Breast epithelium (tissue), 4 donors: Measurements from ENCODE around the gene HABP2. TPM values are rescaled to one million over a fixed set of nuclear protein-coding genes. Genes with fewer than 3 reads are reported as not detected.

Experiments used
- DNase-seq, 2 donors: peaks; one replicate each; pipeline ENCODE4 v3.0.0-alpha.2; 2019; ENCODE audit warnings: low spot score in 2 of 2
- H3K27ac ChIP-seq, 2 donors: fragments of 200-600 bp; sonication (generic) in 1 of 2; one replicate each; pipeline ENCODE4 v1.5.1; 2016 to 2019; ENCODE audit warnings: mild to moderate bottlenecking in 1 of 2
- H3K27me3 ChIP-seq, 2 donors: fragments of 200-600 bp; sonication (generic) in 1 of 2; one replicate each; pipeline versions ENCODE4 v1.5.1 to v1.6.0; 2017 to 2019; ENCODE audit warnings: control low read depth in 1 of 2, mild to moderate bottlenecking in 1 of 2
- H3K36me3 ChIP-seq: fragments of 200-600 bp; one replicate; pipeline ENCODE4 v1.5.1; 2019
- H3K4me1 ChIP-seq, 2 donors: fragments of 200-600 bp; sonication (generic); one replicate each; pipeline ENCODE4 v1.5.1; 2016 to 2019; ENCODE audit warnings: control low read depth in 1 of 2
- H3K4me3 ChIP-seq, 3 donors: fragments of 200-600 bp; sonication (generic); 1 replicate in 2 of 3; 2 replicates in 1 of 3; pipeline ENCODE4 v1.5.1; 2016 to 2019; ENCODE audit warnings: mild to moderate bottlenecking in 3 of 3, moderate library complexity in 2 of 3
- H3K9me3 ChIP-seq, 2 donors: fragments of 200-600 bp; sonication (generic) in 1 of 2; one replicate each; pipeline ENCODE4 v1.5.1; 2016 to 2019; ENCODE audit warnings: control low read depth in 1 of 2
- POLR2A ChIP-seq: fragments of 450-650 bp; IDR thresholded peaks from one replicate; pipeline ENCODE4 v1.6.1; 2016; ENCODE audit warnings: antibody characterized with exemption, mild to moderate bottlenecking, moderate library complexity
- POLR2AphosphoS5 ChIP-seq, 3 donors: sonication (generic); formaldehyde crosslinking; IDR thresholded peaks; one replicate each; pipeline ENCODE4 v1.6.1; 2017; ENCODE audit warnings: antibody characterized with exemption in 3 of 3
- intact Hi-C: fragments of 100-400 bp; cut with DNase I; formaldehyde crosslinking; loops from one replicate; pipeline ENCODE4 v1.15.1; 2023; ENCODE audit warnings: low total_unique reads
- total RNA-seq, 3 donors: library from RNA; depleted of rRNA; stranded (reverse); fragments of >200 nt; gene quantifications; one replicate each; pipeline ENCODE4 v1.1.0, GENCODE V29; 2016
- TF ChIP-seq, protein P1 (sequence below), 3 donors: fragments of 450-650 bp; IDR thresholded peaks; one replicate each; pipeline ENCODE4 v1.5.1; 2016 to 2017; ENCODE audit warnings: antibody characterized with exemption in 3 of 3, mild to moderate bottlenecking in 3 of 3, moderate library complexity in 3 of 3

HABP2 gene
- total RNA-seq, 3 donors from 2014 or later = 0.29 to 0.66 TPM; not detected in 1

DNA sequence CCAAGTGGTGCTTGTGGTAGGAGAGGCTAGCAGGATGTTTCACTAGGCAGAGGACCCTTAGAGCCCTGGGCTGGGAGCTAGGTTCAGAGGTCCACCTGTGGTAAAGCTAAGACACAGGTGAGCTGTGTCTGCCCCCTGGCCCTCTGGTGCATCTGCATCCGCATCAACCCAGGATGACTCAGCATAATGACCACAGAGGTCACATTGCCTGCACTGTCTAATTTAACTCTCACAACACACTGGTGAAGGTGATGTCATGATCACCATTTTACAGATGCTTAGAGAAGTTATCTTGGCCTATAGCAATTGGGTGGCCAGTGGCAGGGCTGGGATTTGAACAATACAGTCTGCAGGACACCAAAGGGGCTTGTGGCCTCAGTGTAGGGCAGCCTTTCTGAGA is 33.1 kb downstream of the HABP2 start:
- no peak for DNase-seq
- H3K9me3 ChIP-seq = no peaks in the 10 kb centered on the region
- intact Hi-C loops = no loop called here
- H3K4me1 ChIP-seq = no peaks in the 10 kb centered on the region
- no peaks in the 10 kb centered on the region for H3K27me3 ChIP-seq
- H3K27ac ChIP-seq = no peak overlapping the region
- TF ChIP-seq, protein P1, sequence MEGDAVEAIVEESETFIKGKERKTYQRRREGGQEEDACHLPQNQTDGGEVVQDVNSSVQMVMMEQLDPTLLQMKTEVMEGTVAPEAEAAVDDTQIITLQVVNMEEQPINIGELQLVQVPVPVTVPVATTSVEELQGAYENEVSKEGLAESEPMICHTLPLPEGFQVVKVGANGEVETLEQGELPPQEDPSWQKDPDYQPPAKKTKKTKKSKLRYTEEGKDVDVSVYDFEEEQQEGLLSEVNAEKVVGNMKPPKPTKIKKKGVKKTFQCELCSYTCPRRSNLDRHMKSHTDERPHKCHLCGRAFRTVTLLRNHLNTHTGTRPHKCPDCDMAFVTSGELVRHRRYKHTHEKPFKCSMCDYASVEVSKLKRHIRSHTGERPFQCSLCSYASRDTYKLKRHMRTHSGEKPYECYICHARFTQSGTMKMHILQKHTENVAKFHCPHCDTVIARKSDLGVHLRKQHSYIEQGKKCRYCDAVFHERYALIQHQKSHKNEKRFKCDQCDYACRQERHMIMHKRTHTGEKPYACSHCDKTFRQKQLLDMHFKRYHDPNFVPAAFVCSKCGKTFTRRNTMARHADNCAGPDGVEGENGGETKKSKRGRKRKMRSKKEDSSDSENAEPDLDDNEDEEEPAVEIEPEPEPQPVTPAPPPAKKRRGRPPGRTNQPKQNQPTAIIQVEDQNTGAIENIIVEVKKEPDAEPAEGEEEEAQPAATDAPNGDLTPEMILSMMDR (IDR thresholded peaks at IDR 0.05) = no peak
- TF ChIP-seq POLR2A (no peak), POLR2AphosphoS5 (IDR thresholded peaks at IDR 0.05) (no peak)
- no peak overlapping the region for H3K4me3 ChIP-seq
- H3K36me3 ChIP-seq = no peaks in the 10 kb centered on the region

DNA sequence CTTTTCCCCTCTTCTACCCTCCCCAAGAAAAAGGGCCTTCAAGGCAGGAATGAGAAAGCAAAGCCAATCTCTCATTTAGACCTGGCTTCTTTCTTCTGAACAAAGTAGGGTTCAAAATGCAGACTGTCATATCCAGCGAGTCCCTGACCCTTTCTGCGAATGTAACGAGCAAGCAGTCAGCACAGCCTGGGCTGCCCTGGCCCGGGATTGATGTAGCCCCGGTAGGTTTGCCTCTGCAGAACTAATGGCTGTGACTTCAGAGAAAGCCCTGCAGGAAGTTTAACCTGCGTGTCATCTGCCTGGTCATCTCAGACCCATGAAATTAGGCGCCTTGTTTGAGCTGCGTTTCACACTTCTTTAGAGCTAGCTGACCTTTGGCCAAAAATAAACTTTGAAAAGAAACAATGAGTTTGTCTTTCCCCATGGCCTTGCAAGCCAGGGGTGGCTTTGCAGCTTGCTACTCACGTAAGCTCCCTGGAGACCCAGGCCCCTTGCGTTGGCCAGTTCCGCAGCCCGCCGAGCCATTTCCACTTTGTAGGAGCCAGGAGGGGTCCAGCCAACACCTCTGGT is 36.4 kb downstream of the HABP2 start:
- H3K36me3 ChIP-seq = no peaks in the 10 kb centered on the region
- no peak overlapping the region for H3K4me3 ChIP-seq
- no peak overlapping the region for H3K27ac ChIP-seq
- H3K9me3 ChIP-seq = no peaks in the 10 kb centered on the region
- intact Hi-C loops = no loop called here
- no peak for DNase-seq
- no peaks in the 10 kb centered on the region for H3K27me3 ChIP-seq
- TF ChIP-seq POLR2A = no peak
- TF ChIP-seq POLR2AphosphoS5 (IDR thresholded peaks at IDR 0.05) = no peak
- TF ChIP-seq, protein P1 (IDR thresholded peaks at IDR 0.05) = no peak
- no peaks in the 10 kb centered on the region for H3K4me1 ChIP-seq

DNA sequence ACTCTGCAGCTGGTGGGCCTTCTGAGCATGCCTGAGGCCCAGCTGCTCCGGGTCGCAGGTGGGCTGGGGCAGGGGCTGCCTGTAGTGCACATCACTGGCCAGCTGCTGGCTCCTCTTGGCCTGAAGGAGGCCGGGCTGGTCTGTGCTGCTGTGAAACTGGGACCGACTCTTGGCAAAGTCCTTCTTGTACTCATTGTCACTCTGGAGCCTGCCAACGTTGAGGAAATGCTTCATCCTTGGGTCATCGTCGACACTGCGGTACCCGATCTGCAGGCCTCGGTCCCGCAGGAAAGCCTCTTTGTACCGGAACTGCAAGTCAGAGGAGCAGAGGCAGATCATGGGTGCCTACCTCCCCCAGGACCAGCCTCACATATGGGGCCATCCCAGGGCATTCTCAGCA is 37.7 kb downstream of the HABP2 start:
- intact Hi-C loops = no loop called here
- DNase-seq = no peak
- Histone ChIP-seq H3K4me3 (no peak overlapping the region), H3K36me3 (no peaks in the 10 kb centered on the region), H3K27me3 (no peaks in the 10 kb centered on the region), H3K9me3 (no peaks in the 10 kb centered on the region), H3K27ac (no peak overlapping the region), H3K4me1 (no peaks in the 10 kb centered on the region)
- TF ChIP-seq POLR2AphosphoS5 (IDR thresholded peaks at IDR 0.05) (no peak), POLR2A (no peak)
- TF ChIP-seq, protein P1 (IDR thresholded peaks at IDR 0.05) = no peak

DNA sequence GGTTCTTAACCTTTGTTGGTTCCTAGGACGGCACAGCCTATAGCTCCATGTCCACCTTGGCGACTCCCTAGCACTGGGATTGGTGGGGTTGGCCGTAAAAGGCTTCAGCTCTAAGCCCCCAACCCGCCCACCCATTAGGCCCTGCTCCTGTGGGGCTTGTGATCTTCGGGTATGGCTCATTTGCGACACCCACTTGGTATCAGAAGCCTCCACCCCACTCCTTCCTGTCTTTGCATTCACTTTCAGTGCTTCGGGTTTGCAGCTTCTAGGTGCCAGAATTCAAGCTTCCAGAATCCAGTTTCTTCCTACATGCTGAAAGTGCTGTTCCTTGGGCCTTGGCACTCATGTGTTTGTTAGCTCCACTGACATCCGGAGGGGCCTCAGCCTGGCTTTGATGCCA is 39.5 kb downstream of the HABP2 start:
- no peaks in the 10 kb centered on the region for H3K27me3 ChIP-seq
- no peaks in the 10 kb centered on the region for H3K4me1 ChIP-seq
- no peaks in the 10 kb centered on the region for H3K9me3 ChIP-seq
- DNase-seq = no peak
- TF ChIP-seq, protein P1 (IDR thresholded peaks at IDR 0.05) = no peak
- TF ChIP-seq POLR2AphosphoS5 (IDR thresholded peaks at IDR 0.05) (no peak), POLR2A (no peak)
- intact Hi-C loops = no loop called here
- no peaks in the 10 kb centered on the region for H3K36me3 ChIP-seq
- H3K27ac ChIP-seq = no peak overlapping the region
- no peak overlapping the region for H3K4me3 ChIP-seq

DNA sequence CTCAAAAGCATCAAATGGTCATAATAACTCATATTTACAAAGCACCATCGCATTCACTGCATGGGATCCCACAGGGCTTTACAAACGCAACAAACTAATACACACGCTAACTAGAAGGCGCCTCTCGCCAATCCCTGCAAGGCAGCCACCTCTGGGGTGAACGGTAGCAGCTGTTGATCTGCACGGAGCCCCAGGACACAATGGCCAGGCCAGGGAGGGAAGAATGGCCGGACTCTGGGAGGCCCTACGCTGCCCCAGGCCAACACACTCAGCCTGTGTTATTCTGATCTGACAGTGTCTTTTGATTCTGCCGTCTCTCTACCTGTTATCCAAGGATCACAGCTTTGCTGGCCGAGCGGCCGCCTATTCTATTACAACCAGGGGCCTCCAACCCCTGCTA is 41.8 kb downstream of the HABP2 start:
- H3K9me3 ChIP-seq = no peaks in the 10 kb centered on the region
- no peak for DNase-seq
- no peak overlapping the region for H3K27ac ChIP-seq
- no peak overlapping the region for H3K4me3 ChIP-seq
- intact Hi-C loops = no loop called here
- TF ChIP-seq POLR2AphosphoS5 (IDR thresholded peaks at IDR 0.05) = no peak
- TF ChIP-seq, protein P1 (IDR thresholded peaks at IDR 0.05) = no peak
- no peak for TF ChIP-seq POLR2A
- H3K27me3 ChIP-seq = no peaks in the 10 kb centered on the region
- no peaks in the 10 kb centered on the region for H3K36me3 ChIP-seq
- H3K4me1 ChIP-seq = no peaks in the 10 kb centered on the region
